Erythroblast (primary cell): ENCODE measurements around the gene DUT.

Experiments
- GATA1 ChIP-seq: IDR thresholded peaks from 2 replicates; pipeline ENCODE4 v1.6.1; 2011; ENCODE audit warnings: low read depth, mild to moderate bottlenecking, control low read depth, low read length, moderate library complexity
- POLR2A ChIP-seq: IDR thresholded peaks from 2 replicates; pipeline ENCODE4 v1.6.1; 2011; ENCODE audit warnings: mild to moderate bottlenecking, low read length

GRCh38 chr15:48307586-48307985, 23.6 kb upstream of the DUT start:
- TF ChIP-seq POLR2A, result no peak
- no peak for TF ChIP-seq GATA1
